ENCODE results near the gene CIZ1.
"Not testable (repeated sequence)": the region's sequence is repeated elsewhere in the genome, so short reads cannot be mapped to it uniquely, and the experiment has no call there.

CIZ1 gene

DNA sequence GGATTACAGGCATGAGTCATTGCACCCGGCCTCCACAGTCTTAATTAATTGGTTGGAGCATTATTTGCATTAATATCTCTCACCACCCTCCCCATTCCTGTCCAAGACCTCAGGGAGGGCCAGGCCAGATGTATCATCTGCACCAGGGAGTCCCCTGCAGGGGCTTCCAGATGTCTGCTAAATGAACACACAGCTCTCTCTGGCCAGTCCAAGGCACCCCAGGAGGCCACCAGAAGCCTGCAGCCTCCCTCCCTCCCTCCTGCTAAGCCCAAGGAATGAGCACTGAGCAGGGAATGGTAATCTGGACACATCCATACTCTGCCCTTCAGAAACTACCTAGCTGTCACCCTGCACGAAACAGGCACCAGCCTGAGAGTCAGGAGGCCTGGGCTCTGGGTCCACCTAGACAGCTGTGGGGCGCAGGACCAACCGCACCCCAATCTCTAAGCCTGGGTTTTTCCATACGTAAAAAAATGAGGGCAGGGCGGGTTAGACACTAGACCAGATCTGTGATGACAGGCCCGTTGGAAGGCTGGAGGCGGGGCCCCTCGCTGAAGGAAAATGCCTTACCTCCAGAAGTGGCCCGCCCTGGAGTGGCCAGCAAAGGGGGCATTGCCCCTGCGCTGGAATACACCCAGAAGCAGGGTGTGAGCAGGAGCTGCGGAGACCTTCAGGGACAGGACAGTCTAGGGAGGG lies 8.3 kb downstream of the CIZ1 start:
- TF ChIP-seq, protein P1, sequence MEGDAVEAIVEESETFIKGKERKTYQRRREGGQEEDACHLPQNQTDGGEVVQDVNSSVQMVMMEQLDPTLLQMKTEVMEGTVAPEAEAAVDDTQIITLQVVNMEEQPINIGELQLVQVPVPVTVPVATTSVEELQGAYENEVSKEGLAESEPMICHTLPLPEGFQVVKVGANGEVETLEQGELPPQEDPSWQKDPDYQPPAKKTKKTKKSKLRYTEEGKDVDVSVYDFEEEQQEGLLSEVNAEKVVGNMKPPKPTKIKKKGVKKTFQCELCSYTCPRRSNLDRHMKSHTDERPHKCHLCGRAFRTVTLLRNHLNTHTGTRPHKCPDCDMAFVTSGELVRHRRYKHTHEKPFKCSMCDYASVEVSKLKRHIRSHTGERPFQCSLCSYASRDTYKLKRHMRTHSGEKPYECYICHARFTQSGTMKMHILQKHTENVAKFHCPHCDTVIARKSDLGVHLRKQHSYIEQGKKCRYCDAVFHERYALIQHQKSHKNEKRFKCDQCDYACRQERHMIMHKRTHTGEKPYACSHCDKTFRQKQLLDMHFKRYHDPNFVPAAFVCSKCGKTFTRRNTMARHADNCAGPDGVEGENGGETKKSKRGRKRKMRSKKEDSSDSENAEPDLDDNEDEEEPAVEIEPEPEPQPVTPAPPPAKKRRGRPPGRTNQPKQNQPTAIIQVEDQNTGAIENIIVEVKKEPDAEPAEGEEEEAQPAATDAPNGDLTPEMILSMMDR (conservative IDR thresholded peaks at IDR 0.05; ENCODE audit: control insufficient read depth, insufficient read depth, low read depth, low read length): no peak
- no peak for DNase-seq (ENCODE audit: low read depth)
- no peak overlapping the region for H3K4me3 ChIP-seq (ENCODE audit: control insufficient read depth, low read depth, low read length)

DNA sequence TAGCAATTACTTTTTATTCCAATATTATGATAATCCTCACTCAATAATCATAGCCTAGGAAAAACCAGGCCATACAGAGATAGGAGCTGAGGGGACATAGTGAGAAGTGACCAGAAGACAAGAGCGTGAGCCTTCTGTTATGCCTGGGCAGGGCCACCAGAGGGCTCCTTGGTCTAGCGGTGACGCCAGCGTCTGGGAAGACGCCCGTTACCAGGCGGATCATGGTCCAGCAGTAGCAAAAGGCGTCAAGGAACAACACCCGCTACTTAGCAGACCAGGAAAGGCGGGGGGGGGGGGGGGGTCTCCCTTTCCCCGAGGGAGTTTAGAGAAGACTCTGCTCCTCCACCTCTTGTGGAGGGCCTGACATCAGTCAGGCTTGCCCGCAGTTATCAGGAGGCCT lies 9.9 kb downstream of the CIZ1 start:
- DNase-seq (ENCODE audit: low read depth): peak; percentile 64
- TF ChIP-seq, protein P1 (conservative IDR thresholded peaks at IDR 0.05; ENCODE audit: control insufficient read depth, insufficient read depth, low read depth, low read length): peak; percentile 43
- H3K4me3 ChIP-seq (ENCODE audit: control insufficient read depth, low read depth, low read length): not testable (repeated sequence)

DNA sequence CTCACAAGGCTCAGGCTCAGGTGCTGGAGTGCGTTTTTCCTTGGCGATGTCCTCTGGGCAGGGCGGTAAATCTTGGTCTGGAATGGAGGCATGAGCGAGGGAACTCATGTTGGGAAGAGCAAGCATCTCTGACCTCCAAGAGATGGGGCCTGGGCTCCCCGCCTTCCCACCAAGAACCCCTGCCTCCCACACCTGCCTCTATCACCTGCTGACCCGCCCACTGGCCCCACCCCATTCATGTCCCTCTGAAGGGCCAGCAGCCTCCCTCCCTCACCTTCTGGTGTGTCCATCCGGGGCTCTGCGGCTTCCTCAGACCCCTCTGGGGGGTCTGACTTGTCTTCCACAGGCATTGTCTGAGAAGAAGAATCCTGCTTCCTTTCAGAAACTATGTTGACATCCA lies 10.9 kb downstream of the CIZ1 start:
- TF ChIP-seq, protein P1 (conservative IDR thresholded peaks at IDR 0.05; ENCODE audit: control insufficient read depth, insufficient read depth, low read depth, low read length): no peak
- no peak for DNase-seq (ENCODE audit: low read depth)
- no peak overlapping the region for H3K4me3 ChIP-seq (ENCODE audit: control insufficient read depth, low read depth, low read length)

DNA sequence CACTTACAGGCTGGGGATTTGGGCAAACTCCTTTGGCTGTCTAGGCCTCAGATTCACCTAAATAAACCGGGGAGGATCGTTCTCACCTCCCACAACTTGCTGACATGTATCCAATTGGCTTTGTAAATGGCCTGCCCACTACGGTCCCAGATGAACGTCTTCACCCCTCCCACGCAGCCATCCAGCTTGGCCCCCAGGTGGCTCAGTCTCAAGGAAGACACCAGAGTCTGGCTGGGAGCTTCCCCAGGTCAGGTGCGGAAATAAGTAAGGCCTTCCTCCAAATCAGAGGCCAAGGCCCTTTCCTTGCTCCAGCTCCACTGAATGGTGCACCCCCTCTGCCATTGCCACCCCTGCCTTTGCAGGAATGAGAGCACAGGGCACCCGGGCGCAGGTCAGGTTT lies 11.4 kb downstream of the CIZ1 start:
- TF ChIP-seq, protein P1 (conservative IDR thresholded peaks at IDR 0.05; ENCODE audit: control insufficient read depth, insufficient read depth, low read depth, low read length): no peak
- no peak overlapping the region for H3K4me3 ChIP-seq (ENCODE audit: control insufficient read depth, low read depth, low read length)
- DNase-seq (ENCODE audit: low read depth): no peak

DNA sequence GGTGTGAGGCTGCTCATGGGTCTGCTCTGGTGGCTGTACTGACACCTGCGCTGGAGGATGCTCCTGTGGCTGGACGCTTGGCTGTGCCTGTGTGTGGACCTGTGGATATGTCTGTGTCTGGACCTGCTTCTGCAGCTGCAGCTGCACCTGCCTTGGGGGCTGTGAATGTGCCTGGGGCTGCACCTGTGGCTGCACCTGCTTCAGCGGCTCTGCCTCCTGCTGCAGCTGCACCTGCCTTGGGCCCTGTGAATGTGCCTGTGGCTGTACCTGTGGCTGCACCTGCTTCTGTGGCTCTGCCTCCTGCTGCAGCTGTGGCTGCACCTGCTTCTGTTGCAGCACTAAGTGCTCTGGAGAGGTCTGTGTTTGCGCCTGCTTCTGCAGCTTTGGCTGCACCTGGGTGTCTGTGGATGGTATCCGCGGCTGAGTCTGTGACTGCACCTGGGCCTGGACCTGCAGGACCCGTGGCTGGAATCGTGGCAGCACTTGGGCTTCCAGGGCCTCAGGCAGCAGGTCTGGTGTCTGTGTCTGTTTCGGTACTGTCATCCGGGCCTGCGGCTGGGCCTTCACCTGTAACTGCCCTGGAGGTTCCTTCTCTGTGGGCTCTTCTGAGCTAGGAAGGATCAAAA lies 12.5 kb downstream of the CIZ1 start:
- H3K4me3 ChIP-seq (ENCODE audit: control insufficient read depth, low read depth, low read length): no peak overlapping the region
- DNase-seq (ENCODE audit: low read depth): no peak
- TF ChIP-seq, protein P1 (conservative IDR thresholded peaks at IDR 0.05; ENCODE audit: control insufficient read depth, insufficient read depth, low read depth, low read length): no peak

DNA sequence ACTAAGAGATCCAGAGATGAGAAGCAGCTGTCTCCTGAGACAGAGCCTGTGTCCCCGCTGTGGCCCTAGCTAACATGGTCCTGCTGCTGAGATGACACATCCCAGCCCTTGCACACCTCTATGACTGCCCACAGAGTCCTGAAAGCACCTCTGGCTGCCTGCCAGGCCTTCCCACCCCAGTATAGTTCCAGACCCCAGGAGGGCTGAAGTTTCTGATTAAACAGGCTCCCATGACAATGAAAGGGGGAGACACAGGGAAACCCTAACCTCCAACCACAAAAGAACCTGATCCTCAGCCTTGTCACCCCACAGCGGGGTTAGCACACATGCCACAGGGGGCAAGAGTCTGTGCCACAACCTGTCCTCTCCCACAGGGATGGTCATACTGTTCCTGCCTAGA lies 15.6 kb downstream of the CIZ1 start:
- TF ChIP-seq, protein P1 (conservative IDR thresholded peaks at IDR 0.05; ENCODE audit: control insufficient read depth, insufficient read depth, low read depth, low read length): no peak
- H3K4me3 ChIP-seq (ENCODE audit: control insufficient read depth, low read depth, low read length): no peak overlapping the region
- DNase-seq (ENCODE audit: low read depth): no peak
